NCI-H2196 treated with DMSO at 0.1 percent for 48 hours (cell line): ENCODE data around the gene RADX.

Source experiments
- DNase-seq: peaks from one replicate; lab custom pipeline; 2025; ENCODE audit not compliant: unreplicated experiment; lab: John Stamatoyannopoulos, UW

Gene RADX

DNA sequence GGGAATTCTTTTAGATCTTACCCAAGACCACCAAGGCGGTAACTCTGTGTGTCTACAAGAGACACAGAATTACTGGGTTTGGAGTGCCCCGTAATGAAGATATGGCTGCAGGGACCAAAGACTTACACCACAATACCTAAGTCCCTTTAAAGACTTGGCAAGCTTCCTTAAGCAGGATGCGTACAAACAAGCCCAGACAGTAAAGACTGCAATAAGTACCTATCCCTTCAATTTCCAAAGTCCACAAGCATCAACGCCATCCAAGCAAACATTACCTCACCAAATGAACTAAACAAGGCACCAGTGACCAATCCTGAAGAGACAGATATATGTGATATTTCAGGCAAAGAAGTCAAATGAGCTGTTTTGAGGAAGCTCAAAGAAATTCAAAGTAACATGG, 72.4 kb downstream of the RADX start:
- DNase-seq, result no peak

- no peak for DNase-seq
Measured at GRCh38 chrX:106692425-106693065, 80.8 kb downstream of the RADX start.

DNA sequence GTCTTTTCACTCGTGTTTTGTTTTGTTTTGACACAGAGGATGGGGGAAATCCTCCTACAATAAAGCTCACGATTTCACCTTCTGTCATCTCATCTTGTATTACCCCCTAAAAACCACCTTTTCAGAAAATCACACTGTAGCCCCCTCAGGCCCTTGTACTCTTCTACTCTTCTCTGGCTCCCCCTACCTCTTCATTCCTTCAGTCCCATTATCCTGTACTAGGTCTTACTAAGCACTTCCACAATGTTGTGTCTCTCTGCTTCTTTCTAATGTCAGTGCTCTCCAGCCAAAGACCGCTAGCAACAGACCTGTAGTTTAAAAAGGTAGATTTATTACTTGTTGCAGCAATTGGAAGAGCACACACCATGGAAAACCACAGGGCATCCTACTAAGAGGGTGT, 84.7 kb downstream of the RADX start:
- DNase-seq, result no peak

DNA sequence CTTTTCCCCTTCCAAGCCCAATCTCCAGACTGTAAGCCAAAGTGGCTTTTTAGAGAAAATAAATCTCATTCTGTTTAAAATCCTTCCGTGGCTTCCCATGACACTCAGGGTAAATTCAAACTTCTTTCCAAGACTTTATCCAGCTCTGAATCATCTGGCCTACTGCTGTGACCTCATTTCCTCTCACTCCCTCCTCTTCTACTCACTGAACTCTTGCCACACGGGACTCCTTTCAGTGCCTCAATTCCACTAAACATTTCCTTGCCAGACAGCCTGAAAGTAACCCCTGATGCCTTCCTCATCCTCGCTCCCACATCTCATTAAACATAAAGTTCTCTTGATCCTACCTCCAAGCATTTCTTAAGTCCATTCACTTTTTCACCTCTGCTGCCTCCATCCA, 86.9 kb downstream of the RADX start:
- DNase-seq, result no peak

DNA sequence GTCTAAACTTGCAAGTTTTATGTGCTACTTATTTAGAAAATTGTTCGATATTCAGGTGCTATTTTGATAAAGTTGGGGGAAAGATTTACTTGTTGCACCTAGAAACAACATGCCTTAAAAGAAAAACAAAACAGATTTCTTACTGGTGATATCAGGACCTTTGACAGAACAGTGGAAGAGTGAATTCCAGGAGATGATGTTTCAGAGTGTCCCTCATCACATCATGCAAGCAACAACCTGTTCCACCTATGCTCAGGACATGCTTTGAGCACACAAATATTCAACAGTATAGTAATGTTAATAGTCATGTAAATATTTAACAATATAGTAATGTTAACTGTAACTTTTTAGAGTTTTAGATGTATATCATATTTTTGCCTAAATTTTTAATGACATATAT, 90.9 kb downstream of the RADX start:
- DNase-seq, result no peak

GRCh38 chrX:106706466-106706865, 94.7 kb downstream of the RADX start:
- DNase-seq, result no peak

DNA sequence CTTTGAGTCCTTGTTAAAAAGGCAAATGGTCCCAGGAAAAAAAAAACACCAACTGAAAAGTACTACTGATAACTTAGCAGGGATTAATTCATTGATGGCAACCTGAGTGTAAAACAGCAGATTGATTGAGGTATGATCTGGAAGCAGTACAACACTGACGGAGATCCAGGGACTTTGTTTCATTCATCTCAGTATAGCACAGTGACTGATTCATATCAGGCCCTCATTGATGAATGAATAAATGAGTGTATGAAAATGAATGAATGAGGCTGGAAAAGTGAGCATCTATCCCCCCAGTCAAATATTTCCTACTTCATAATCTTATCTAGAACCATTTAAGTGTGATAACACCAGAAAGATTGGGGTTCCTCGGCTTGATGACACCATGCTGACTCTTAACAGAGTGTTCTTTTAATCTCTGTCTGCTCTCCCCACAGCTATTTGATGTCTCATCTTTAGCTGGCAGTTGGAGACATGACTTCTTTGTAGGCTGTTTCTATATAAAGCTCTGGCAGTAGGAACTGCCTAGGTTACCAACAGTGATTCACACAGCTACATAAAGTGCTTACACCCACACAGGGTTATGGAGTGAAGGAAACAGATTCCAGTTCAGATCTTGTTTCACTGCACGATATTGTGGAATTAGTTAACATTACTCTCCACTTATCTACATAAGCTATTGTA, 96.1 kb downstream of the RADX start:
- no peak for DNase-seq

DNA sequence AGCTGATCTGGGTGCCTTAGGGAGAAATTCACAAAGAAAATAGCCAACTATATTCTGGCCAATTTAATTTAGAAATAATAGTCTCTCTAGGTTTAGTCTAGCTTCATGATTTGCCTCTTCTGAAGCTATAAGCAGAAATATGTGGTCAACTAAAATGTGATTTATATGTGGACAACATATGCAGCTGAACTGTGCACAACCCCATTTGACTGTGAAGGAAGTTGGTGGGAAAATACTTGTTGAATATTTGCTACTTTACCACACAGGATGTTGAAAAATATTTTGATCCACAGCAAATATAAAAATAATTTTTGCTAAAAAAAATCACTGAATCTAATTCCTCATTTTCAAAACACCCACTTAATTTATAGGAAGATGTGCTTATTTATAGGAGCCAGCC, 99.0 kb downstream of the RADX start:
- DNase-seq, result no peak

DNA sequence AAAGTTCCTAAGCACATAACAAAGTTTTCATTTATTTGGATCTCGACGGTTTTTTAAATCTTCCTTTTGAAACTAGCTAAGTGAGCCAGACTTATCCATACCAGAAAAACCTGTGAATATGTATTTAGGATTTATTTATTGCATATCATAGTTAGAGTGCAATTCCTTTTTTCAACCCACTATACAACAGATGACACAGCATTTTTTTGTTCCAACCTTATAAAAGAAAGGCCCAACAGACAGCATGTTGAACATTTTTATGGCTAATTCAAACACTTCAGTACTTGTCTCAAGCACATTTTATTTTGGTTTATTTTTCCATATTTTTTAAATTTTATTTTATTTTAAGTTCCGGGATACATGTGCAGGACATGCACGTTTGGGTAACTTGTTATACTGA, 99.6 kb downstream of the RADX start:
- no peak for DNase-seq

DNA sequence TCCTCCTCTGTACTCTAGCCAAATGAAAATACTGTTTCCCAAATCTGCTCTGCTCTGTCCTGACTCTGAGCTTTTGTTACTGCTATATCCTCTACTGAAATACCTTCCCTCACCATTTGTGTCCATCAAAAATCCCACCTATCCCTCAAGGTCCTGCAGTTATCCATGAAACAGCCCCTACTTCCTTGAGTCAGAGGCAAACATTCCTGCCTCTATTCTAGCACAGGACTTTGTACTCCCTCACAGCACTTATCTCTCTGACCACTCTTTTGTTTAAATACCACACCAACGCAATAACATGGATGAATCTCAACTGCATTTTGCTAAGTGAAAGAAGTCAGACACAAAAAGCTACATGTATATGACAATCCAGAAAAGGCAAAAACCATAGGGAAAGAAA, 104.2 kb downstream of the RADX start:
- no peak for DNase-seq

DNA sequence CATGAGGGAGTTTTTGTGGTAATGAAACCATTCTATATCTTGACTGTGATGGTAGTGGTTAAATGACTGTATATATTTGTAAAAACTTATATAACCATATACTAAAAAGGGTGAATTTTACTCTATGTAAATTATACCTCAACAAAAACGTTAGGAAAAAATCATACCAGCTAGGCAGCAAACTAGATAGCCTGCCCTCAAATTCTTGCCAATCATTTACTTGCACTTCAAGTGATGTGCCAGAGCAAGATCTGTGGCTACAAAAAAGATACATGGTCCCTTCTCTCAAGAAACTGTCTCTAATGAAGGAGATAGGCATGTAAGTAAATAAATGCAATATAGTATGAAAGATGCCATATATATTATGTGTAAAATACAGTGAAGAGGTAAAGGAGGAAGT, 104.7 kb downstream of the RADX start:
- DNase-seq, result no peak

DNA sequence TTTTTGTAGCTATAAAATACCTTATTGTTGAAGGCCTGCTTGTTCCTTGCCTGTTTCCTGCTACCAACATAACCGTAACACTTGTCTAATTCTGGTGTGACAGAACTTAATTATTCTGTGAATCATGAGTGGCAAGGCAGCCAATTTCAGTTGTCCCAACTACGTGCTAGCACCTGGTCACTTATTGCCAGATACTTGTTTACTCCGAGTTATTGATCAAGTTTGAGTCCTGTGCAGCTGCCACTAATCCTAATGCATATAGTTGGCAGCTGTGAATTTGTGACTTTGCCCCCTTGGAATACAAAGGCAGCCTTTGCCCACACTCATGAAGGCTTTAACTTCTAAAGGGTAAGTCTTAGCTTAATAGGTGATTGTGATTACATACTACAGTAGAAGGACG, 106.9 kb downstream of the RADX start:
- DNase-seq, result no peak

DNA sequence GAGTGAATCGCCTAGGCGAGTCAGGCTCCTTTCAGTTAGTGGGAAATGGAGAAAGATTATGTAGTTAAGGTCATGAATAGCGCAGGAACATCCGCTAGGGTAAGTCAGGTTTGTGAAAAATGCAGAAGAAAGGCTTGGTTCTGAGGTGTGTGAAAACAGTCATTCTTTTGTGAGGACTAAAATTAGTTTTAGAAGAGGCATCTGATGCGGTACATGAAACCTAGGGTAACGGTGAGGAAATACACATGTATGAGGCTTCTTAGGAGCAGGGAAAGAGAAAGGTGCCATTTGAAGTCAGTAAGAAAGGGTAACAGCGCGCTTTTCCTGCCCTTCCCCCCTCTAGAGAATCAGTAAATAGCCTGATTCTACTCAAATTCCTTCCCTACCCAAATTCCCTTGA, 114.2 kb downstream of the RADX start:
- no peak for DNase-seq

DNA sequence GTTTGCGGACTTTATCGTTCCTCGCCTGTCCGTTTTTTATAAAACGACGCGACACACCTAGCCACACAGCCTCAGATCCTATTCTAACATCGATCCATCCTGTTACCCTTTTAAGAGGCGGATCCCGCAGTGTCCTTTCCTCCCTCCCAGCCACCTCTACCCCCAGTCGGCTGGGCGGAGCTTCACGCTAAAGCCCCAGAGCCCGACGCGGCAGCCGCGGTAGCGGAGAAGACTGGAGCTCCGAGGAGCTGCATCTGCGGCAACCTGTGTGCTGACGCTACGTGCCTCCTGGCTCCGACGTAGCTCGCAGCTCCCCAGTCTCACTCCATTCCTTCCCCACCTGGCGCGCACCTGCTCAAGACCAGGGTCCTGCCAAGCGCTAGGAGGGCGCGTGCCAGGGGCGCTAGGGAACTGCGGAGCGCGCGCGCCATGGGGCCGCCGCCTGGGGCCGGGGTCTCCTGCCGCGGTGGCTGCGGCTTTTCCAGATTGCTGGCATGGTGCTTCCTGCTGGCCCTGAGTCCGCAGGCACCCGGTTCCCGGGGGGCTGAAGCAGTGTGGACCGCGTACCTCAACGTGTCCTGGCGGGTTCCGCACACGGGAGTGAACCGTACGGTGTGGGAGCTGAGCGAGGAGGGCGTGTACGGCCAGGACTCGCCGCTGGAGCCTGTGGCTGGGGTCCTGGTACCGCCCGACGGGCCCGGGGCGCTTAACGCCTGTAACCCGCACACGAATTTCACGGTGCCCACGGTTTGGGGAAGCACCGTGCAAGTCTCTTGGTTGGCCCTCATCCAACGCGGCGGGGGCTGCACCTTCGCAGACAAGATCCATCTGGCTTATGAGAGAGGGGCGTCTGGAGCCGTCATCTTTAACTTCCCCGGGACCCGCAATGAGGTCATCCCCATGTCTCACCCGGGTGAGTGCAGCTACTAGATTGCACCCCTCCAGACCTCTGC, 115.0 kb downstream of the RADX start, which contains the start of gene RNF128:
Gene RNF128 (plus strand): TSS at position 217 of the 953 bp plus-strand sequence. CDS start 213 bp downstream, at position 430.
- no peak for DNase-seq

DNA sequence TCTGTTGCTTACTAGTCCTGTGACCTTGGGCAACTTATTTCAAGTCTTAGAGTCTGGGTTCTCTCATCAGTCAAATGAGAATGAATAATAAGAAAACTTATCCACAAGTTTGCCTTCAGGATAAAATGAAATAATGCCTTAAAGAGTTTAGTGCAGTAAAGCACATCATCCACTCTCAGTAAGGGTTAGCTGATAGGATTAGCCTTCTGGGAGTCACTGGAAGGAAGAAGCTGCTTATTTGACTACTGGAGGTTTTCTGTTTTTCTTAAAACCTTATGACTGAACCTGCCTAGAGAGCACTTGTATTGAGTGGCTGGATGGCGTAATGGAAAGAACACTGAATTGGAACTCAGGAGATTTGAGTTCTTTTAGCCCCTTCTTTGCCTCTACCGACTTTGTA, 116.6 kb downstream of the RADX start:
- DNase-seq, result no peak
